Activated CD8-positive, alpha-beta memory T cell treated with anti-CD3 and anti-CD28 coated beads, Interleukin-2, amount 50 U/mL, for 1 hour (primary cell): Measurements from ENCODE around the gene CCDC142.

Experiments used
- DNase-seq: peaks from one replicate; pipeline ENCODE4 v3.0.0-alpha.2; 2020; ENCODE audit errors: extremely low read depth

The CCDC142 gene

GRCh38 chr2:74441690-74442482 is 40.9 kb downstream of the CCDC142 start, which contains the start of gene RTKN:
Gene RTKN, minus strand, starts transcription at chr2:74441937. Its CDS starts 121 bp downstream, at chr2:74441816.
- DNase-seq, result no peak

DNA sequence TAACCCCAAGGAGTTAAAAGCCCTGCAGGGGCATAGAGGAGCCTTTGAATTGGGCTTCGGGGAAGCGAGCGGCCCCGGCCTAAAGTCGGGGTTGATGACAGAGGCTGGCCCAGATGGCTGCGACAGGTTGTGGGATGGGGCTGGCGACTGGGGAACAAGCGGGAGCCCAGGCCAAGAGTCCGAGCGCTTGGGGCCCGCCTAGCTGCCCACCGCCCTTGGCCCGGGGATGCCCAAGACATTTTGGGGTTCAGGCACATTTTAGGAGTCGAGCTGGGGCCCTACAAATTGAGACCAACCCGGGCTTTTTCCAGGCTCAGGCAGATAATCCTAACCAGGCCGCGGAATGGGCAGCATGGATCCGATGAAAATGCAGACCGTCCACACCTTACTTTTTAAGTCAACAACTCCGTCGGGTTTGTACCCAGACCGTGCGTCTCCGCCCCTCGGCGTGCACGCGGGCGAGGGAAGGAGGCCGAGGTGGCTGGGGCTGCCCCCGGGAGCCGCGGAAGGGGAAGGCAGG is 41.6 kb downstream of the CCDC142 start:
- DNase-seq, result no peak

DNA sequence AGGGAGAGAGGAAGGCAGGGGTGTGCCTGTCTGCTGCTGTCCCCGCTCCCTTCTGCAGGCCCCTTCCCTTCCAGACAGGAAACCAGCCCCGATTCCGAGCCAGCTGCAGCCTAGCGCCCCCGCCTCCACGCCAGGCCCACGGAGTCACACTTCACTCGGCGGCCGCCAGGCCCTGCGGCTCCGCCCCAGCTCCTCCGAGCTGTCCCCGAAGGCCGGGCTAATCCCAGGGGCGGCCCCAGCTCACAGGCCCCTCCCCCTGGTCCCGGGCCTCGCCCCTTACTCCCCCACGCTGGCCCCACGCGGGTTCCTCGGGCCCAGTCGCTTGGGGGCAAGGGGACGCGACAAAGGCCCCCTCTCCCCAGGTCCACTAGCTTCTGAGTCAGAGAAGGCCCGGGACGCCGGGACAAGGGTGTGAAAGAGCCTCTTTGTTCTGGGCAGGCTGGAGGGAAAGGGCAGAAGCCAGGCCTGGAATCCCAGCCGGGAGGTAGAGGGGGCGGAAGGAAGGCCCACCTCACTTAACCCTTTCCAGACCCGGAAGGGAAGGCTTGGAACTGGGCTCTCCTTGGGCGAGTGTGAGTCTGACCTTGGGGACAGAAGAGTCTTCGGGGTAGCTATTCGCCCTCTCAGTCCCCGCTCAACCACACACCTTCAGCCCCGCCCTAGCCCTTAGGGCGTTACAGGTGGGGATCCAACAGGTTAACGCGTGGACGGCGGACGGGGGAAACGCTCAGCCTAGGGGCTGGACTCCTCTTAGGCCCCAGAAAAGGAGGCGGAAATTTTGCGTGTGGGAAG is 42.2 kb downstream of the CCDC142 start:
- no peak for DNase-seq

DNA sequence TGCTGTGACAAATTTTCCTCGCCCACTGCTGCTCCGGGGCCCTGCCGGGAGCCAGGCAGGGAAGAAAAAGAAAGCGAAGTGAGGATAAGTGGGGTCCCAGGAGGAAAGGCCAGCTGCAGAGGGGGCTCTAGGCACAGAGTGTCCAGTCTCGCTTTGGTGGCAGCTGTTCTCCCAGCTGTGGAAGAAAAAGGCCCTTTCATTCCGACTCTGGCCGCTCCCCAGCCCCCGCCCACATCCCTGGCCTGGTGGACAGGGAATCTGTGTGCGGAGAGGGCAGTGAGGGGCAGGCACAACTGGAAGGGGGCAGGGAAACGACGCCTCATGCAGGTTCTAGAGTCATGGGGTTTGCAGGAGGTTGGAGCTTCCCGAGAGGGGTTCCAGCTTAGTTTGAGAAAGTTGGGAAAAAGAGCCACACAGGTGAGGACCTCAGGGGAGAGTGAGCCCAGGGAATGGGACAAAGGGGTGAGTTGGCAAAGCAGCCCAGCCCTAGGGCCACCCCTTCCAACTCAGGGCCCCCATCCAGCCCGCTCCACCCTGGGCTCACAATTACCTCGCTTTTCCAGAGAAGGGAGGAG is 42.9 kb downstream of the CCDC142 start:
- DNase-seq, result no peak

GRCh38 chr2:74439373-74439772 is 43.4 kb downstream of the CCDC142 start:
- no peak for DNase-seq

DNA sequence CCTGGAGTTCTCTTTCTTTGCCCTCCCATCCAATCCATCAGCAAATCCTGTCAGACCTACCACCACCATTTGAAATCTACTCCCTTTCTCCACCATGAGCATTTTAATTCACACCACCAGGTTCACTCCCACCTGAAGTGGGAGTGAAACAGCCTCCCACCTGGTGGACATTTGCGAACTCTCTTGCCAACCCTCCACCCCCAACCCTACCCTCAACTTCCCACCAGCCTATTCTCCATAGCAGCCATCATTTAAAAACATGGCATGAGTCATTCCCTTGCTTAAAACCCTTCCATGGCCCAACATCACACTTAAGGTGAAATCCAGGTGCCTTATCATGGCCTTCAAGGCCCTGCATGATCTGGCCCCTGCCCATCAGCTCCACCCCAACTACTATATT is 44.5 kb downstream of the CCDC142 start:
- no peak for DNase-seq

- no peak for DNase-seq
These were observed 45.7 kb downstream of the CCDC142 start for GRCh38 chr2:74436848-74437695.

DNA sequence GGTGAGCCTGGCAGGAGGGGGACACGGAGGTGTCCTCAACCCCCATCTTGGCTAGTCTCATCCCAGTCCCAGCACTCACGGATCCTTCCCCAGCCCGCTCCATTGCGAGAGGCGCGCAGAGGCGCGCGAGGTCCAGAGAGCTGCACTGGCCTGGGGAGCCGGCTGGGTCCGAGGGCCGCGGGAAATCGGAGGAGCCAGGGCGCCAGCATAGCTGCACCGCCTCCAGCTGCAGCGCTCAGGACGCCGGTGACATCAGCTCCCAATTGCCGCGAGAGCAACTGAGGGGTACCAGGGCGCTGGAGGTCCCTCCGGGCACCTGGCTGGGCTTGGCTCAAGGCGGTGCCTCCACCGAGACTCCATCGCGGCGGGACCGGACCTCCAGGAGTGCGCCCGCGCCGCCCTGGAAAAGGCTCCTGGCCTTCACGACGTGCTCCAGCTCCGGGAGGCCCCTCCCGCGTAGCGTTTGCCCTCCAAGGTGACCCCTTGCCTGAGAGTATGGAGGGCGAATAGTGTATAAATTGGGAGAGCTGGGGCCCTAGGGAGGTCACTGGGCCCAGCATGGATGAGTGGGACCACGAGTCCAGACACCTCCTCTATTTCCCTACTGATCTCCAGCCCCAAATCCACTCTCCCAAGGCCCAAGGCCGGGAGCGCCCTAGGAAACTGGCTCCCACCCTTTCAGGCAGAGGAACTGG is 46.5 kb downstream of the CCDC142 start:
- DNase-seq, result no peak

DNA sequence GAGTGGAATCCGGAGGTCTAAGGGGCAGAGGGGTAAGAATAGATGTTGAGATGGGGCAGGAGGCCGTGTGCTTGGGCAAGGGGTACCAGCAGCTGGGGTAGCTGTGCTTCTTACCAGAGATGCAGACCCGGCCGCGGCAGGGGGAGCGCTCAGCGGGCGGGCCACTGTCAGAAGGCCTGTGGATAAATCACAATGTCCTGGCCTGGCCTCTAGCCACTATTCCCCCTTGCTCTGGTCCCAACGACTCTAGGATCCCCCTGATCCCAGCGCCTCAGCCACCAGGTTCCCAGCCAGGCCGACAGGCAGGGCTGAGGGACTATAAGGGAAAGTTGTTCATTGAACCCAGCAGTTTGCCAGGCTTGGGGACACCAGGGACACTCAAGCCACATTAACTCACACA is 52.3 kb downstream of the CCDC142 start:
- DNase-seq, result no peak

DNA sequence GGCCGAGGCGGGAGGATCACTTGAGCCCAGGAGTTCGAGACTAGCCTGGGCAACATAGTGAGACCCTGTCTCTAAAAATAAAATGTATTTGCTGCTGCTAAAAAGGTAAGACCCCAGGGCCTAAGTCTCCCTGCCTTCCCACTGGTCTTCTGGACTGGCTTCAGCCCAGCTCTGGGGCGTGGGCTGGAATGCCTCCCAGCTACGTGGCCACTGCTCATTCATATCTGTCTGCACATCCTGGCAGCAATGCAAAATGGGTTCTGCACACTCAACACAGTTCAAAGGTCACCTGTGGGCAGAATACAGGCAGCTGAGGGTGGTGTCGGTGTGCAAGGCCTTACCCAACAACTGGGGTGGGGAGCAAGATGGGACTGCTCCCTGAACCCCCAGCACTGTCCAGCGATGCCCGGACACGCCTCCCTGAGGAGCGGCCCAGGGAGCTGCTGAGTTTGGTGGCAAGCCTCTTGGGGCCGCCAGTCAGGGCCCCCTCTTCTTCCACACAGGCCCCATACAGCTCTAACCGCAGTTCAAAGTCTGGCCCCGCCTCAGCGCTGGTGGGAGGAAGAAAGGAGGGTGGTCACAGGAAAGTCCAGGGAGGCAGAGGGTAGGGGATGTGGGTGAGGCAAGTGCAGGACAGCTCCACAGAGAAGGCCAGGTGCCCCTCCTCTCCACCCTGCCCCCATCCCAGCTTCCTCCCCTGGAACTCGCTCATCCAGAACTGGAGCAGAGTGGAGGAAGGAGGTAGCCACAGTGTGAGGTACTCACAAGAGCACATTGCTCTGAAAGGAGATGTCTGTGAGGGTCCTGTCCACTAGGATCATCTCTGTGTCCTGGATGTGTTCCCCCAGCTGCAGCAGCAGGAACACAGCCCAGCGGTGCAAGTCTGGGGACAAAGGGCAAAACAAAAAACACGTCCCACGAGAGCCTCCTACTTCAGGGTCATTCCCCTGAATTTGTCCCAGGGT is 53.0 kb downstream of the CCDC142 start:
- no peak for DNase-seq

GRCh38 chr2:74428675-74429074 is 54.1 kb downstream of the CCDC142 start:
- no peak for DNase-seq

- DNase-seq, result no peak
These were observed 55.2 kb downstream of the CCDC142 start for GRCh38 chr2:74427551-74427950.

GRCh38 chr2:74426181-74426758 is 56.5 kb downstream of the CCDC142 start:
- no peak for DNase-seq

DNA sequence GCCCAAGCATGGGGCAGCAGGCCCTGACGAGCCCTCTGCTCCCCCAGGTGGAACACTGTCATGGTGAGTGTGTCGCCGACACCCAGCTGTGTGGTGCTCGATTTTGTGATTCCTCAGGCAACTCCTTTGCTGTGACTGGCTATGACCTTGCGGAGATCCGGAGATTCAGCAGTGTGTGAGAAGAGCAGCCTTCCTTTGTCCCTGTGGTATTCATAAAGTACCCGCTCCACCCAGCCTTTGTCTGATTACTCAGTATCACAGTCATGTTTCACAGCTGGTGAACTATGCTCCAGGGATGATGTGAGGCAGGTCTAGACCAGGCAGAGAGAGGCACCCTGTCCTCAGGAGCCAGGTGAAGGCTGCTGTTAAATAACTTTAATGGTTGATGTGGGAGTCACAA is 57.3 kb downstream of the CCDC142 start:
- no peak for DNase-seq

GRCh38 chr2:74424995-74425406 is 57.8 kb downstream of the CCDC142 start:
- DNase-seq, result no peak

GRCh38 chr2:74424139-74424992 is 58.4 kb downstream of the CCDC142 start:
- no peak for DNase-seq
